CD1c-positive myeloid dendritic cell (primary cell): ENCODE data around the gene CERKL.

Experiments
- DNase-seq: peaks from one replicate; pipeline ENCODE4 v3.0.0-alpha.2; 2016; ENCODE audit errors: extremely low spot score

CERKL gene

GRCh38 chr2:181520253-181520652 lies 136.7 kb downstream of the CERKL start:
- no peak for DNase-seq

DNA sequence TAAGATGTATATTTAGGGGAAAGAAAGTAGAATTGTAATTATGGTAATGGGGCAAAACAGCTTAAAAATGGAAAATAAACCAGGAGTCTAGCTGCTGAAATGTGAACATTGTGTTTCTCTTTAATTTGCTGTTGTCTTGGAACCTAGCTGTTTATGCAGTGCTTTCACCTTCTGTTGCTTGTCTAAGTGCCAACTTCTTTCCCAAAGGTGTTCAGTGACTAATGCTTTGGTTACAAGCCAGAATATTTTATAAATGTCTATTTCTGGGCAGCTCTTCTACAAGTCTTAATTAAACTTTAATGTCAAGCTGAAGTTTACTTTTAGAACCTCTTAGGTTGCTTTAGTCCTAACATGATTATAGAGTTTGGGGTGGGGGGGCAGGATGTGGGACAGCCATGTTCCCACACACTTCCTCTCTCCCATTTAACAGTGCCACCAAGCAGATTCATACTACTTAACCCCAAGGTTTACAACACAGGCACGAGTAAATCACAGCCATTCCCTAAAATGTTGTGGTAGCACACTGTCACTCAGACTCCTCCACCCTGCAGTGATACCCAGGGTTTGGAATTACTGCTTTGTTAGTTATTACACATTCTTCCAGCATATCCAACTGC lies 139.1 kb downstream of the CERKL start:
- DNase-seq = no peak

DNA sequence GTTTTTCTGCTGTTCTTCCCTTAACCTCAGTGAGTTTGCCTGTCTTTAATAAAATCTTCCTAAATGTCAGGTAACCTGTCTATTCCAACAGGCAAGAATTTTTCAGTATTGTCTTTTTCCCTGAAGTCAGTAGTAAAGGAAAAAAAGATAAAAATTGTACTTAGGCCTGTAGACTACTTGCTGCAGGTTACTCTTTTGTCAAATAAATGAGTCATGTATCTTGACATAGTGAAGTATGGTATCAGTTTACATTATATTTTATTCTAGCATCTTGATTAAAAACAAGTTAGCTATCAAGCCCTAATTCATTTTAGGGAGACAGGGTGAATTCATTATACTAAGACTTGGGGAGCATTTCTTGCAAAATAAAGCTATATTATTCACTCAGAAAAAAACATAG lies 139.9 kb downstream of the CERKL start:
- no peak for DNase-seq

GRCh38 chr2:181515719-181516118 lies 141.2 kb downstream of the CERKL start:
- no peak for DNase-seq

DNA sequence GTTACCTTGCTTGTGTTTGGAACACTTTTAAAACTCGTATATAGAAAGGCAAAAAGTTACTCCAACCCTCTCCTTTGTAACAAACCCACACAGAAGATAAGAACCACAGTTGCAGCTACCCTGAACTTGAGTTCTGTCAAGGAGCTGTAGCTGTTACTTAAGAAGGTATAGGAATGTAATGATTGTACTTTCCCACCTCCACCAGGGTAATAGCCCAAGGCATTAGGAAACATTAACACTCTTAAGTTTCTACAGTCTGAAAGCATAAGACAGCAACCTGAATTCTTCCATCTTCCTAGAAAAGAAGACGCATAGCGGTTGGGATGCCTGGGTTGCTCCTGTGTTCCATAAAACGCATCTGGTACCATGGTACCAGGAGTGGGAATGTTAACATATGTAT lies 156.7 kb downstream of the CERKL start:
- no peak for DNase-seq

GRCh38 chr2:181499231-181499630 lies 157.7 kb downstream of the CERKL start:
- DNase-seq = no peak
